ENCODE data around the gene STK16. TPM values are rescaled to one million over a fixed set of nuclear protein-coding genes. Genes with fewer than 3 reads are reported as not detected.

STK16 gene
- total RNA-seq, 1 donor from 2014 or later, result 21.4 TPM

DNA sequence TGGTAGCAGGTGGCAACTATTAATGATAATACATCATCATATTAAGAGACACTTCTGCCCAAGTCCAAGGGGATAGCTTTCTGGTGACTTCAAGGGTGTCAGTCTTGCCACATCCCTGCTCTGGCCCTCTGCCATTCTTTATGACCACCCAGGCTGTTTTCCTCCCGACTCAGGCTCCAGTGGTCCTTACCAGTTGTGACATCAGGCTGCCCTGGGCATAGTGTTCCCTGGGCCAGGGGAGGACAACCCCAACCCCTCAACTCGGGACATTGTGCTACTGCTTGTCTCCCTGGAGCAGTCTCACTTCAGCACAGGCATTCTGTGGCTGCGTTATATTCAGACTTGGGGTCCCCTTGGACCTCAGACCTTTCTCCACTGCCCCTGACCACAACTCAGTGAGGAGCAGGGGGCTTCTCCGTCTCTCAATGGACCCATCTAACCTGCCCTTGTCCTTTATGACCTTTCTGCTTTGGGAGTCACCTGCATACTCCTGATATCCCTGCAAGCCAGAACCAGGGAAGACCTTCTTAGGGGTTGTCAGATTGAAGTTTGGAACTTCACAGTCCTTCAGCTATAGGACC is 46.7 kb downstream of the STK16 start:
- H3K27me3 ChIP-seq, result no peaks in the 10 kb centered on the region
- peak; percentile 45 for DNase-seq
- no peak overlapping the region for H3K27ac ChIP-seq
- intact Hi-C loops (cut with DNase I), result loop anchor here (5.0 kb wide), 1 partner anchor 130 kb away; the partner anchor contains the start of gene NHEJ1
- peaks cover 15% of the 10 kb centered on the region for H3K4me1 ChIP-seq
- H3K9me3 ChIP-seq, result no peaks in the 10 kb centered on the region
- TF ChIP-seq, protein P1, sequence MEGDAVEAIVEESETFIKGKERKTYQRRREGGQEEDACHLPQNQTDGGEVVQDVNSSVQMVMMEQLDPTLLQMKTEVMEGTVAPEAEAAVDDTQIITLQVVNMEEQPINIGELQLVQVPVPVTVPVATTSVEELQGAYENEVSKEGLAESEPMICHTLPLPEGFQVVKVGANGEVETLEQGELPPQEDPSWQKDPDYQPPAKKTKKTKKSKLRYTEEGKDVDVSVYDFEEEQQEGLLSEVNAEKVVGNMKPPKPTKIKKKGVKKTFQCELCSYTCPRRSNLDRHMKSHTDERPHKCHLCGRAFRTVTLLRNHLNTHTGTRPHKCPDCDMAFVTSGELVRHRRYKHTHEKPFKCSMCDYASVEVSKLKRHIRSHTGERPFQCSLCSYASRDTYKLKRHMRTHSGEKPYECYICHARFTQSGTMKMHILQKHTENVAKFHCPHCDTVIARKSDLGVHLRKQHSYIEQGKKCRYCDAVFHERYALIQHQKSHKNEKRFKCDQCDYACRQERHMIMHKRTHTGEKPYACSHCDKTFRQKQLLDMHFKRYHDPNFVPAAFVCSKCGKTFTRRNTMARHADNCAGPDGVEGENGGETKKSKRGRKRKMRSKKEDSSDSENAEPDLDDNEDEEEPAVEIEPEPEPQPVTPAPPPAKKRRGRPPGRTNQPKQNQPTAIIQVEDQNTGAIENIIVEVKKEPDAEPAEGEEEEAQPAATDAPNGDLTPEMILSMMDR (IDR thresholded peaks at IDR 0.05), result no peak
- ATAC-seq, result no peak
- no peak overlapping the region for H3K4me3 ChIP-seq
- no peaks in the 10 kb centered on the region for H3K36me3 ChIP-seq

DNA sequence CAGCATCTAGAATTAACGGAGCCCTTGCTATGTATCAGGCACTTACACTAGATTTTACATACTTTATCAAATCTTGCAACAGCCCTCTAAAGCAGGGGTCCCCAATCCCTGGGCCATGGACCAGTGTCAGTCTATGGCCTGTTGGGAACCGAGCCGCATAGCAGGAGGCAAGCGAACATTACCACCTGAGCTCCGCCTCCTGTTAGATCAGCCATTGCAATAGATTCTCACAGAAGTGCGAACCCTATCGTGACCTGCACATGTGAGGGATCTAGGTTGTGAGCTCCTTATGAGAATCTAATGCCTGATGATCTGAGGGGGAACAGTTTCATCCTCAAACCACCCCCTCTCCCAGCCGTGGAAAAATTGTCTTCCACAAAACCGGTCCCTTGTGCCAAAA is 47.3 kb downstream of the STK16 start:
- Histone ChIP-seq H3K36me3 (no peaks in the 10 kb centered on the region), H3K27ac (no peak overlapping the region), H3K27me3 (no peaks in the 10 kb centered on the region), H3K9me3 (no peaks in the 10 kb centered on the region), H3K4me3 (no peak overlapping the region), H3K4me1 (peaks cover 15% of the 10 kb centered on the region)
- TF ChIP-seq, protein P1 (IDR thresholded peaks at IDR 0.05), result no peak
- intact Hi-C loops (cut with DNase I), result loop anchor here (5.0 kb wide), 1 partner anchor 130 kb away; the partner anchor contains the start of gene NHEJ1
- DNase-seq (peak; percentile 9), ATAC-seq (no peak)

DNA sequence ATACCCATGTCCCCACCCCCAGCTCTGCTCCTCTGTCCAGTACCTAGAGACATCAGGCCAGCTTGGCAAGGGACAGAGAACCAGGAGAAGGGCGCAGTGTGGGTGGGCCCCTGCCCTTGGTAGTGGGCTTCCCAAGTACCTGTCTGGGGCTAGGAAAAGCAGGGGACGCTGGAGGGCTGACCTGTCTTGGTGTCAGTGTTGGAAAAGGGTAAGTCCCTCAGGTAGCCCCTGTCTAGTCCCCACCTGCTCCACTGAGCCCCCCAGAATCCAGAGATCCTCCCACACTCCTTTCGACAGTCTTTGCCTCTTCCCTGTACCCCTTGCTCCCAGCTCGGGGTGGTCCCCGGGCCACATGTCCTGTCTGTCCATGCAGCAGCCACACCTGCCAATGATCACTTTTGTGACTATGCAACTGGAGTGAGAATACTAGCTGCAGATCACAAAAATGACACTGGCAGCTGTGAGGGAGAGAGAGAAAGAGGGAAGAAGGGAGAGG is 48.5 kb downstream of the STK16 start:
- peaks cover 16% of the 10 kb centered on the region for H3K4me1 ChIP-seq
- H3K4me3 ChIP-seq, result no peak overlapping the region
- H3K36me3 ChIP-seq, result no peaks in the 10 kb centered on the region
- H3K27ac ChIP-seq, result no peak overlapping the region
- TF ChIP-seq, protein P1 (IDR thresholded peaks at IDR 0.05), result no peak
- intact Hi-C loops (cut with DNase I), result loop anchor here (5.0 kb wide), 1 partner anchor 131 kb away; the partner anchor contains the start of gene NHEJ1
- no peaks in the 10 kb centered on the region for H3K9me3 ChIP-seq
- DNase-seq (peak; percentile 40), ATAC-seq (no peak)
- H3K27me3 ChIP-seq, result no peaks in the 10 kb centered on the region

DNA sequence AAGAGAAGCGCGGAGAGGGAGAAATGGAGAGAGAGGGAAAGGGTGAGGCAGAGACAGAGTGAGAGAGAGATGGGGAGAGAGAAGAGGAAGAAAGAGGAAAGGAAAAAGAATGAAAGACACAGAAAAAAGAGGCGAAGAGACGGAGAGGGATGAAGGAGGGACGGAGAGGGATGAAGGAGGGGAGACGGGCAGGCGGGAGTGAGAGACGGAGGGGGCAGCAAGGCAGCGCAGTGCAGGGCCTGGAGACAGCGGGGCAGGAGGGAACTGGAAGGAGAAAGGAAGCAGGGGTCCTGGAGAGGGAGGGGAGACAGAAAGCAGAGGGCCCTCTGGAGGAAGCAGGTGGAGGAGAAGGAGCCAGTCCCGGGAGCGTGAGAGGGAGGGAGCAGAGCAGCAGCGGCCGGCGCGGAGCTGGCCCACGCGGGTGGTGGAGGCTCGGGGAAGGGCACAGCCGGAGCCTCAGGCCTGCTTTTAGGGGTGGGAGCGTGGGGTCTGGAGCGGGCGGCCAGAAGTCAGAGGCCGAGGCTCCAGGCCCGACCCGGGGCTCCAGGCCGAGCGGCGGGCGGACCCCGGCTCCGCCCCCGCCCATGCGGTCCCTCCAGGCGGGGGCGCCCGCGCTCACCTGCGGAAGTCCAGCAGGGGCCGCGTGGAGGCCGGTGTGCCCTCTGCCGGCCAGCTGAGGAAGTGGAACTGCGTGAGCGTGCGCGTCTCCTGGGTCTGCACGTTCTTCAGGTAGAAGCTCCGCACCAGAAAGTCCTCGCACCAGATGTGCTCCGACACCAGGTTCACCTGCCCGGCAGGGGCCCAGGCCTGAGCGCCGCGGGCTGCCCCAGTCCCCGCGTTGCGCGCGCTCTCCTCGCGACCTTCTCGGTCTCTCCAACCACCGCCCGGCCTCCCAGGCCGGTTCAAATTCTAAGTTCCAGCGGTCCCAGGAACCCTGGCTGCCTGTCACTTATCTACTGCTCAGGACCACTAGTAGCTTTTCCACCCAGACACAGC is 49.4 kb downstream of the STK16 start:
- Histone ChIP-seq H3K27ac (peak overlapping the region; percentile 59), H3K36me3 (no peaks in the 10 kb centered on the region), H3K9me3 (no peaks in the 10 kb centered on the region), H3K4me3 (peak overlapping the region; percentile 53), H3K27me3 (peaks cover 6% of the 10 kb centered on the region), H3K4me1 (peaks cover 12% of the 10 kb centered on the region)
- intact Hi-C loops (cut with DNase I), result loop anchor here (5.0 kb wide), 1 partner anchor 132 kb away; the partner anchor contains the start of gene NHEJ1
- TF ChIP-seq, protein P1 (IDR thresholded peaks at IDR 0.05), result peak; percentile 99
- DNase-seq (peak; percentile 94), ATAC-seq (peak; percentile 97)

DNA sequence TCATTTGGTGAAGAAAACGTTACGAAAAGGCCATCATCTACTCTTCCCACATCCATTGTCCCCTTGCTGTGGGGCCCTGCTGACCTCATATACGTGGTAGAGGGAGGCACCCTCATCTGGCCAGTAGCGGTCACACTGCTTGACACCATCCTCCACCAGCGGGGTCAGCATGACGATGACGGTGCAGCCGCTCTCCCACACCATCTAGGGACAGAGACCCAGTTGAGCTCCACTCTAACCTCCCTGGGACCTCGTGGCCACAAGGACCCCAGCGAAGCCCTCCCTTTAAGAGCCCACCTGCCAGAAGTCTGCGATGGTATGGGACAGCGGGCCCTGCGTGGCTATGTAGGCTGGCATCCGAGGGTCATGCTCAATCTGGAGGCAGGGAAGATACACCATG is 50.9 kb downstream of the STK16 start:
- intact Hi-C loops (cut with DNase I), result no loop called here
- peaks cover 12% of the 10 kb centered on the region for H3K27me3 ChIP-seq
- H3K4me3 ChIP-seq, result no peak overlapping the region
- DNase-seq (peak; percentile 49), ATAC-seq (no peak)
- H3K27ac ChIP-seq, result no peak overlapping the region
- no peaks in the 10 kb centered on the region for H3K36me3 ChIP-seq
- H3K4me1 ChIP-seq, result peaks cover 12% of the 10 kb centered on the region
- H3K9me3 ChIP-seq, result no peaks in the 10 kb centered on the region
- TF ChIP-seq, protein P1 (IDR thresholded peaks at IDR 0.05), result no peak
